Adrenal gland (tissue), 5 donors: ENCODE data around the gene ZSCAN25.

ENCODE experiments used
- CTCF ChIP-seq, 6 experiments: fragments of 450-650 bp in 4 of 6; fragments of 200-600 bp in 2 of 6; sonication (generic) in 1 of 6; IDR thresholded peaks; 1 replicate in 5 of 6; 2 replicates in 1 of 6; pipeline versions ENCODE4 v1.5.1 to v1.8.0; 2016 to 2021; ENCODE audit warnings: antibody characterized with exemption in 6 of 6, mild to moderate bottlenecking in 2 of 6, moderate library complexity in 1 of 6
- POLR2A ChIP-seq, 2 donors: fragments of 450-650 bp; IDR thresholded peaks; one replicate each; pipeline ENCODE4 v1.6.1; 2017; ENCODE audit warnings: antibody characterized with exemption in 2 of 2, mild to moderate bottlenecking in 2 of 2, moderate library complexity in 1 of 2
- donor health status: DM: no; HTN: no; CAD: no.

GRCh38 chr7:99596408-99596955 is 20.3 kb upstream of the ZSCAN25 start:
- TF ChIP-seq CTCF (IDR thresholded peaks at IDR 0.05), result no peak
- no peak for TF ChIP-seq POLR2A (IDR thresholded peaks at IDR 0.05)
